ENCODE measurements around the gene DNAI4.

Gene DNAI4

DNA sequence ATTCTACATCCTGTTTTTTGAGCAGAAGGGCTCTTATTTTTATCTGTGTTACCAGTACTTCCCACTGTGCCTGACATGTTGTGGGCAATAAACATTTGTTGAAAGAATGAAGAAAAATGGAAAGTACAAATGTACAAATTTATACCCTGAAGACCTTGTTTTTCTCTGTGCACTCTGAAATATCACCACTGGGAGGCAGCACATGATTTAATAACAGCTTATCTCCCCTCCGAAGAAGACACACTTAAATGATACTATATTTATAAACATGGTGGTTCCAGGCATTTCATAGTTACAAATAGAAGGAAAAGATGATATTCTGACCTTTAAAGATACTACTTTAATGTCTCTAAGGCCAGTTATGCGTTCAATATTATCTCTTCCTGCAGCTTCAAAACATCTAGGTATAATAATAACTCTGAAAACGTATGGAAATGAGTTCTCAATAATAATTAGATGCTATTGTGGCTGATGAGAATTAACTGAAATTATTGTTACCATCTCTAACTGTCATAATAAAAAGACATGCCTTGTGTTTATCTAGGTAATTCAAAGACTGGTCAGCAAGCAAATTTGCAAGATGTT, 159.6 kb downstream of the DNAI4 start:
- no peak overlapping the region for H3K27ac ChIP-seq (ENCODE audit: extremely low read depth, low read depth, low read length)
- TF ChIP-seq, protein P1, sequence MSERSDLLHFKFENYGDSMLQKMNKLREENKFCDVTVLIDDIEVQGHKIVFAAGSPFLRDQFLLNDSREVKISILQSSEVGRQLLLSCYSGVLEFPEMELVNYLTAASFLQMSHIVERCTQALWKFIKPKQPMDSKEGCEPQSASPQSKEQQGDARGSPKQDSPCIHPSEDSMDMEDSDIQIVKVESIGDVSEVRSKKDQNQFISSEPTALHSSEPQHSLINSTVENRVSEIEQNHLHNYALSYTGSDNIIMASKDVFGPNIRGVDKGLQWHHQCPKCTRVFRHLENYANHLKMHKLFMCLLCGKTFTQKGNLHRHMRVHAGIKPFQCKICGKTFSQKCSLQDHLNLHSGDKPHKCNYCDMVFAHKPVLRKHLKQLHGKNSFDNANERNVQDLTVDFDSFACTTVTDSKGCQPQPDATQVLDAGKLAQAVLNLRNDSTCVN (tag by site-specific recombination; optimal IDR thresholded peaks at IDR 0.05), result no peak
- no peak for TF ChIP-seq OVOL3 (tag by site-specific recombination; IDR thresholded peaks at IDR 0.05)
- peak; percentile 100 for TF ChIP-seq ZSCAN30 (tag by site-specific recombination; IDR thresholded peaks at IDR 0.05)
- TF ChIP-seq YY1 (tag by site-specific recombination; IDR thresholded peaks at IDR 0.05), result no peak
- TF ChIP-seq ZNF155 (tag by site-specific recombination; IDR thresholded peaks at IDR 0.05), result no peak
- TF ChIP-seq, protein P2, sequence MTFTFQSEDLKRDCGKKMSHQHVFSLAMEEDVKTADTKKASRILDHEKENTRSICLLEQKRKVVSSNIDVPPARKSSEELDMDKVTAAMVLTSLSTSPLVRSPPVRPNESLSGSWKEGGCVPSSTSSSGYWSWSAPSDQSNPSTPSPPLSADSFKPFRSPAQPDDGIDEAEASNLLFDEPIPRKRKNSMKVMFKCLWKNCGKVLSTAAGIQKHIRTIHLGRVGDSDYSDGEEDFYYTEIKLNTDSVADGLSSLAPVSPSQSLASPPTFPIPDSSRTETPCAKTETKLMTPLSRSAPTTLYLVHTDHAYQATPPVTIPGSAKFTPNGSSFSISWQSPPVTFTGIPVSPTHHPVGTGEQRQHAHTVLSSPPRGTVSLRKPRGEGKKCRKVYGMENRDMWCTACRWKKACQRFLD (tag by site-specific recombination; IDR thresholded peaks at IDR 0.05), result no peak
- no peak for TF ChIP-seq ZNF121 (tag by site-specific recombination; IDR thresholded peaks at IDR 0.05)
- TF ChIP-seq ZNF660 (tag by site-specific recombination; IDR thresholded peaks at IDR 0.05), result 0 out of 2 replicates have a peak, but pooled peaks have one; percentile 25
- TF ChIP-seq KLF1 (tag by site-specific recombination; IDR thresholded peaks at IDR 0.05), result no peak
- TF ChIP-seq SP2 (tag by site-specific recombination; IDR thresholded peaks at IDR 0.05), result no peak
- TF ChIP-seq ZNF221 (tag by site-specific recombination; IDR thresholded peaks at IDR 0.05; ENCODE audit: borderline replicate concordance), result no peak
- TF ChIP-seq ZNF664 (tag by site-specific recombination; IDR thresholded peaks at IDR 0.05), result peak; percentile 97
- no peak for TF ChIP-seq ZNF184 (tag by site-specific recombination; IDR thresholded peaks at IDR 0.05)
- TF ChIP-seq ZNF768 (tag by site-specific recombination; IDR thresholded peaks at IDR 0.05), result no peak
- TF ChIP-seq ZNF223 (tag by site-specific recombination; IDR thresholded peaks at IDR 0.05), result no peak
- TF ChIP-seq ZFP37 (tag by site-specific recombination; IDR thresholded peaks at IDR 0.05), result no peak
- no peak for TF ChIP-seq MYNN (tag by site-specific recombination; IDR thresholded peaks at IDR 0.05; ENCODE audit: borderline replicate concordance)
- TF ChIP-seq ZNF354C (tag by site-specific recombination; IDR thresholded peaks at IDR 0.05; ENCODE audit: borderline replicate concordance, low read depth), result no peak
- TF ChIP-seq ZNF654 (tag by site-specific recombination; IDR thresholded peaks at IDR 0.05; ENCODE audit: low read depth), result peak; percentile 87
- TF ChIP-seq ZNF416 (tag by site-specific recombination; IDR thresholded peaks at IDR 0.05), result no peak
- TF ChIP-seq GLI2 (tag by site-specific recombination; IDR thresholded peaks at IDR 0.05; ENCODE audit: borderline replicate concordance, low read depth), result no peak
- TF ChIP-seq, protein P3, sequence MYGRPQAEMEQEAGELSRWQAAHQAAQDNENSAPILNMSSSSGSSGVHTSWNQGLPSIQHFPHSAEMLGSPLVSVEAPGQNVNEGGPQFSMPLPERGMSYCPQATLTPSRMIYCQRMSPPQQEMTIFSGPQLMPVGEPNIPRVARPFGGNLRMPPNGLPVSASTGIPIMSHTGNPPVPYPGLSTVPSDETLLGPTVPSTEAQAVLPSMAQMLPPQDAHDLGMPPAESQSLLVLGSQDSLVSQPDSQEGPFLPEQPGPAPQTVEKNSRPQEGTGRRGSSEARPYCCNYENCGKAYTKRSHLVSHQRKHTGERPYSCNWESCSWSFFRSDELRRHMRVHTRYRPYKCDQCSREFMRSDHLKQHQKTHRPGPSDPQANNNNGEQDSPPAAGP (tag by site-specific recombination; IDR thresholded peaks at IDR 0.05), result no peak
- no peak for TF ChIP-seq EGR2 (tag by site-specific recombination; IDR thresholded peaks at IDR 0.05; ENCODE audit: low read depth)
- no peak for TF ChIP-seq ZNF391 (tag by site-specific recombination; IDR thresholded peaks at IDR 0.05; ENCODE audit: borderline replicate concordance, low read depth)
- no peak for TF ChIP-seq ZNF133 (tag by site-specific recombination; IDR thresholded peaks at IDR 0.05)
- TF ChIP-seq SP7 (tag by site-specific recombination; IDR thresholded peaks at IDR 0.05), result 0 out of 2 replicates have a peak, but pooled peaks have one; percentile 13
- no peak for TF ChIP-seq ZNF610 (tag by site-specific recombination; IDR thresholded peaks at IDR 0.05; ENCODE audit: borderline replicate concordance)
- TF ChIP-seq ZNF658 (tag by site-specific recombination; IDR thresholded peaks at IDR 0.05), result no peak

More for the DNA sequence above, 159.6 kb downstream of the DNAI4 start:
- ChIA-PET POLR2A (no interaction called here), CTCF (interaction anchor here (0.5 to 6.6 kb wide), 15 partner anchors 12 to 1491 kb away, joined by 3 to 64 read pairs (median 3); no protein-coding TSS in a partner anchor)
- no peaks in the 10 kb centered on the region for H3K4me1 ChIP-seq (ENCODE audit: control insufficient read depth, insufficient read depth, low read length)
- H3K36me3 ChIP-seq (ENCODE audit: control insufficient read depth in 2 of 2, insufficient read depth in 1 of 2, low read length in 2 of 2), result no peaks in the 10 kb centered on the region
- no peaks in the 10 kb centered on the region for H3K9me3 ChIP-seq (ENCODE audit: control insufficient read depth, insufficient read depth, low read depth, low read length)
- H3K4me3 ChIP-seq (ENCODE audit: low read depth, low read length), result no peak overlapping the region

Data from HEK293 (cell line).